ENCODE results near the gene FTO. TPM values are rescaled to one million over a fixed set of nuclear protein-coding genes. Genes with fewer than 3 reads are reported as not detected.
A peak's percentile ranks its signal among the peaks of the same experiment; 100 is the strongest.

Gene FTO
- total and polyA plus RNA-seq, 2 of the 13 experiments (the other 11 are each of a cell fraction or from before 2014, with no cell fraction given): 41.6 to 55.8 TPM

DNA sequence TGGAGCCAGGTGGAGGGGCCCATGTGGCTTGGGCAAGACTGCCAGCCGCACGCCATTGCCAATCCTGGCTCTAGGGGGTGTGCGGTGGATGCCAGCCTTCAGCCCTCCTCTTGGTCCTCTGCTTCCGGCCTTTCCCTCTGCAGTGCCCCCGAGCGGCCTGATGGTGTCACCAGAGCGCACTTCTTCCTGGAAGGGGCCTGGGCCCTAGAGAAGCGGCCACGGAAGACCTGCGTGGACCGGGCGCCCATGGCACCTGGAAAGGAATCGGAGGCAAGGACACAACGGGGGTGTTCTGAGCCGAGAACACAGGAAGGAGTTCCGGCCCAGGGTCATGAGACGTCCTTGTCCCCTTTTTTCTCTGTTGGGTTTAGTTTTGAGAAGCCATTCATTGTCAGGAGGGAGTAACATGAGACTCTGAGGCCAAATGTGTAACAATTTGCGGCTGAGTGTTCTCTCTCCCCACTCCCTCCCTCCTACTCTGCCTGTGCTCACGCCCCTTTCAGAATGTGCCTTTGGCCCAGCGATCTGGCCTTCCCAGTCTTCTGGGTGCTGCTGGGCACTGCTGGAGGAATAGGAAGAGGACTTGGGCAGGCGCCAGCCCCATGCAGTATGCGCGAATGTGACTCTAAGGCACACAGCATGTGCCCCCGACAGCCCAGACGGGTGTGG lies 489.8 kb downstream of the FTO start (continued):
- TF ChIP-seq, protein P1, sequence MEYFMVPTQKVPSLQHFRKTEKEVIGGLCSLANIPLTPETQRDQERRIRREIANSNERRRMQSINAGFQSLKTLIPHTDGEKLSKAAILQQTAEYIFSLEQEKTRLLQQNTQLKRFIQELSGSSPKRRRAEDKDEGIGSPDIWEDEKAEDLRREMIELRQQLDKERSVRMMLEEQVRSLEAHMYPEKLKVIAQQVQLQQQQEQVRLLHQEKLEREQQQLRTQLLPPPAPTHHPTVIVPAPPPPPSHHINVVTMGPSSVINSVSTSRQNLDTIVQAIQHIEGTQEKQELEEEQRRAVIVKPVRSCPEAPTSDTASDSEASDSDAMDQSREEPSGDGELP (IDR thresholded peaks at IDR 0.05; ENCODE audit: borderline replicate concordance, low read depth): no peak
- TF ChIP-seq ZNF451 (CRISPR knock-in tag; IDR thresholded peaks at IDR 0.05) (no peak), ZNF709 (CRISPR knock-in tag; IDR thresholded peaks at IDR 0.05) (no peak), ZNF10 (CRISPR knock-in tag; IDR thresholded peaks at IDR 0.05; ENCODE audit: borderline replicate concordance, low read depth) (no peak), MLLT10 (CRISPR knock-in tag; IDR thresholded peaks at IDR 0.05) (no peak), GABPA (IDR thresholded peaks at IDR 0.05; ENCODE audit: low read depth, low read length) (no peak), GABPA (CRISPR knock-in tag; IDR thresholded peaks at IDR 0.05; ENCODE audit: low read depth) (peak; percentile 32; the same call in 1 of the 2 replicates), NR2C2 (CRISPR knock-in tag; IDR thresholded peaks at IDR 0.05; ENCODE audit: borderline replicate concordance) (no peak), RNF2 (conservative IDR thresholded peaks at IDR 0.05; ENCODE audit: low read depth) (no peak), KAT7 (CRISPR knock-in tag; IDR thresholded peaks at IDR 0.05; ENCODE audit: borderline replicate concordance) (0 out of 2 replicates have a peak, but pooled peaks have one; percentile 52), KDM6A (CRISPR knock-in tag; IDR thresholded peaks at IDR 0.05; ENCODE audit: low read depth) (no peak), MTF1 (CRISPR knock-in tag; IDR thresholded peaks at IDR 0.05) (no peak), YEATS2 (CRISPR knock-in tag; IDR thresholded peaks at IDR 0.05; ENCODE audit: borderline replicate concordance) (peak; percentile 77; the same call in 1 of the 2 replicates), ZNF615 (CRISPR knock-in tag; IDR thresholded peaks at IDR 0.05; ENCODE audit: borderline replicate concordance) (no peak)
- TF ChIP-seq, protein P2, sequence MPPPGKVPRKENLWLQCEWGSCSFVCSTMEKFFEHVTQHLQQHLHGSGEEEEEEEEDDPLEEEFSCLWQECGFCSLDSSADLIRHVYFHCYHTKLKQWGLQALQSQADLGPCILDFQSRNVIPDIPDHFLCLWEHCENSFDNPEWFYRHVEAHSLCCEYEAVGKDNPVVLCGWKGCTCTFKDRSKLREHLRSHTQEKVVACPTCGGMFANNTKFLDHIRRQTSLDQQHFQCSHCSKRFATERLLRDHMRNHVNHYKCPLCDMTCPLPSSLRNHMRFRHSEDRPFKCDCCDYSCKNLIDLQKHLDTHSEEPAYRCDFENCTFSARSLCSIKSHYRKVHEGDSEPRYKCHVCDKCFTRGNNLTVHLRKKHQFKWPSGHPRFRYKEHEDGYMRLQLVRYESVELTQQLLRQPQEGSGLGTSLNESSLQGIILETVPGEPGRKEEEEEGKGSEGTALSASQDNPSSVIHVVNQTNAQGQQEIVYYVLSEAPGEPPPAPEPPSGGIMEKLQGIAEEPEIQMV (CRISPR knock-in tag; IDR thresholded peaks at IDR 0.05; ENCODE audit: low read depth): peak; percentile 67; the same call in 1 of the 2 replicates
- TF ChIP-seq, protein P3, sequence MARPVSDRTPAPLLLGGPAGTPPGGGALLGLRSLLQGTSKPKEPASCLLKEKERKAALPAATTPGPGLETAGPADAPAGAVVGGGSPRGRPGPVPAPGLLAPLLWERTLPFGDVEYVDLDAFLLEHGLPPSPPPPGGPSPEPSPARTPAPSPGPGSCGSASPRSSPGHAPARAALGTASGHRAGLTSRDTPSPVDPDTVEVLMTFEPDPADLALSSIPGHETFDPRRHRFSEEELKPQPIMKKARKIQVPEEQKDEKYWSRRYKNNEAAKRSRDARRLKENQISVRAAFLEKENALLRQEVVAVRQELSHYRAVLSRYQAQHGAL (CRISPR knock-in tag; IDR thresholded peaks at IDR 0.05; ENCODE audit: not compliant biosample characterization): no peak
- TF ChIP-seq, protein P4, sequence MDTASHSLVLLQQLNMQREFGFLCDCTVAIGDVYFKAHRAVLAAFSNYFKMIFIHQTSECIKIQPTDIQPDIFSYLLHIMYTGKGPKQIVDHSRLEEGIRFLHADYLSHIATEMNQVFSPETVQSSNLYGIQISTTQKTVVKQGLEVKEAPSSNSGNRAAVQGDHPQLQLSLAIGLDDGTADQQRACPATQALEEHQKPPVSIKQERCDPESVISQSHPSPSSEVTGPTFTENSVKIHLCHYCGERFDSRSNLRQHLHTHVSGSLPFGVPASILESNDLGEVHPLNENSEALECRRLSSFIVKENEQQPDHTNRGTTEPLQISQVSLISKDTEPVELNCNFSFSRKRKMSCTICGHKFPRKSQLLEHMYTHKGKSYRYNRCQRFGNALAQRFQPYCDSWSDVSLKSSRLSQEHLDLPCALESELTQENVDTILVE (CRISPR knock-in tag; IDR thresholded peaks at IDR 0.05): 0 out of 2 replicates have a peak, but pooled peaks have one; percentile 46
- TF ChIP-seq, protein P5, sequence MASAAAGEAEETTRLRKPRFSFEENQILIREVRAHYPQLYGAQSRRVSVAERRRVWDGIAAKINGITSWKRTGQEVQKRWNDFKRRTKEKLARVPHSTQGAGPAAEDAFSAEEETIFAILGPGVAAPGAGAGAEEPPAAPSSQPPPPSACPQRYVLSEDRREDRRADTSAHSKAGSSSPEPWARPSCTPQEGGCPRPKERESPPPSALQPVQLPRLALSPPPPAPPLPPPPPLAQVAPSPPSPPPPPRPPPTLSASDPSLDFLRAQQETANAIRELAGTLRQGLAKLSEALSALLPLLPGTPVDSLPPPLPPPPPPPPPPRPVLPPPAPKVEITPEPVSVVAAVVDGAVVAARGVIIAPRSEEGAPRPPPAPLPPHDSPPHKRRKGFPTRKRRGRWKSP (CRISPR knock-in tag; IDR thresholded peaks at IDR 0.05): 0 out of 2 replicates have a peak, but pooled peaks have one; percentile 46
